PC-9 (cell line): ENCODE results near the gene PFAS. TPM values are rescaled to one million over a fixed set of nuclear protein-coding genes. Genes with fewer than 3 reads are reported as not detected.

Experiments used
- BruUV-seq: library from RNA; stranded (reverse); fragments of 400-500 nt; replicated peaks from 2 replicates; lab custom pipeline; 2021; lab: Mats Ljungman, UMichigan
- CTCF ChIA-PET: fragments of 300-600 bp; sonication (Branson Sonifier 250); formaldehyde crosslinking; loops from one replicate; lab custom pipeline; 2022; ENCODE audit warnings: antibody characterized with exemption; lab: Charles Lee
- POLR2A ChIA-PET: fragments of 300-600 bp; sonication (Branson Sonifier 250); formaldehyde crosslinking; loops from one replicate; lab custom pipeline; 2022; ENCODE audit warnings: antibody characterized with exemption; ENCODE audit not compliant: unreplicated experiment; lab: Charles Lee
- DNase-seq, 2 experiments: peaks; one replicate each; pipeline versions ENCODE4 v3.0.0 to v3.0.0-alpha.2; 2015 to 2022; ENCODE audit warnings: mixed read lengths in 1 of 2
- H2AFZ ChIP-seq: fragments of 200-600 bp; sonication (generic); 2 replicates; pipeline ENCODE4 v1.8.1; 2017; ENCODE audit warnings: antibody characterized with exemption
- H3F3A ChIP-seq: fragments of 200-600 bp; sonication (generic); 2 replicates; pipeline ENCODE4 v1.8.1; 2017; ENCODE audit warnings: antibody characterized with exemption, mild to moderate bottlenecking, low read depth; ENCODE audit not compliant: insufficient read depth
- H3K27ac ChIP-seq: fragments of 200-600 bp; sonication (generic); 2 replicates; pipeline ENCODE4 v1.6.1; 2016; ENCODE audit warnings: mixed run types
- H3K27me3 ChIP-seq: fragments of 200-600 bp; sonication (generic); 2 replicates; pipeline ENCODE4 v1.6.1; 2016; ENCODE audit warnings: low read depth, mixed run types; ENCODE audit not compliant: insufficient read depth
- H3K36me3 ChIP-seq: fragments of 200-600 bp; sonication (generic); 2 replicates; pipeline ENCODE4 v1.6.1; 2016; ENCODE audit warnings: low read depth, mixed run types
- H3K4me1 ChIP-seq: fragments of 200-600 bp; sonication (generic); replicated peaks from 2 replicates; pipeline ENCODE4 v1.6.1; 2016; ENCODE audit warnings: mixed run types; ENCODE audit not compliant: insufficient read depth
- H3K4me2 ChIP-seq: fragments of 200-600 bp; sonication (generic); 2 replicates; pipeline ENCODE4 v1.6.1; 2017; ENCODE audit warnings: mixed run types
- H3K4me3 ChIP-seq: fragments of 200-600 bp; sonication (generic); 2 replicates; pipeline ENCODE4 v1.6.1; 2016; ENCODE audit warnings: mixed run types
- H3K79me2 ChIP-seq: fragments of 200-600 bp; sonication (generic); 2 replicates; pipeline ENCODE4 v1.6.1; 2017; ENCODE audit warnings: low read depth, mixed run types
- H3K9me2 ChIP-seq: fragments of 200-600 bp; sonication (generic); 2 replicates; pipeline ENCODE4 v1.8.1; 2017; ENCODE audit warnings: mild to moderate bottlenecking; ENCODE audit not compliant: insufficient read depth
- H3K9me3 ChIP-seq: fragments of 200-600 bp; sonication (generic); 2 replicates; pipeline ENCODE4 v1.8.1; 2016; ENCODE audit warnings: low read depth; ENCODE audit not compliant: insufficient read depth
- H4K20me1 ChIP-seq: fragments of 200-600 bp; sonication (generic); 2 replicates; pipeline ENCODE4 v1.8.1; 2017; ENCODE audit not compliant: insufficient read depth
- CTCF ChIP-seq: fragments of 200-600 bp; sonication (generic); conservative IDR thresholded peaks from 2 replicates; pipeline ENCODE4 v1.6.1; 2017; ENCODE audit warnings: mixed run types, antibody characterized with exemption, mild to moderate bottlenecking, moderate library complexity
- EZH2 ChIP-seq: fragments of 200-600 bp; sonication (generic); IDR thresholded peaks from 2 replicates; pipeline ENCODE4 v1.8.0; 2017; ENCODE audit warnings: antibody characterized with exemption, low read depth
- intact Hi-C: fragments of 100-400 bp; cut with micrococcal nuclease; formaldehyde crosslinking; loops from one replicate; pipeline ENCODE4 v1.10.0; 2022; ENCODE audit not compliant: unreplicated experiment
- total RNA-seq: library from RNA; stranded (reverse); gene quantifications from 2 replicates; pipeline ENCODE4 v1.2.3, GENCODE V29; 2021

Gene PFAS
- total RNA-seq, 1 experiment from 2014 or later: 68.2 TPM

- Histone ChIP-seq H3K27me3 (no peaks in the 10 kb centered on the region), H3K36me3 (no peaks in the 10 kb centered on the region), H3K4me3 (peak overlapping the region; percentile 66; the same call in 1 of the 2 replicates), H3F3A (peaks cover 17% of the 10 kb centered on the region; the same call in 1 of the 2 replicates), H3K9me3 (no peaks in the 10 kb centered on the region), H3K9me2 (no peaks in the 10 kb centered on the region), H4K20me1 (no peaks in the 10 kb centered on the region), H3K4me2 (peak overlapping the region; percentile 75), H3K79me2 (no peaks in the 10 kb centered on the region), H3K27ac (no peak overlapping the region), H3K4me1 (no peaks in the 10 kb centered on the region; the same call in 1 of the 2 replicates), H2AFZ (peak overlapping the region; percentile 83)
- CTCF ChIA-PET: interaction anchor here (0.8 to 1.4 kb wide), 6 partner anchors 47 to 451 kb away, joined by 3 to 6 read pairs (median 4); partner anchors contain the start of genes BORCS6, CTC1 and KRABD2
- POLR2A ChIA-PET: interaction anchor here (0.5 to 1.6 kb wide), 17 partner anchors 11 to 1508 kb away, joined by 3 to 13 read pairs (median 6); partner anchors contain the start of genes CTC1 and NDEL1
- intact Hi-C loops: loop anchor here (2.0 kb wide), 2 partner anchors 46 to 72 kb away; partner anchors contain the start of genes CTC1 and PFAS
- TSS peak; percentile 82 for BruUV-seq
- no peak for DNase-seq
- no peak for TF ChIP-seq CTCF
- TF ChIP-seq EZH2: no peak
Observed at GRCh38 chr17:8294814-8295316, 45.8 kb downstream of the PFAS start.

- BruUV-seq: no TSS peak
- CTCF ChIA-PET: interaction anchor here (0.5 to 1.4 kb wide), 6 partner anchors 17 to 240 kb away, joined by 3 to 6 read pairs (median 3); partner anchors contain the start of gene BORCS6
- no peaks in the 10 kb centered on the region for H3K4me1 ChIP-seq
- peaks cover 10% of the 10 kb centered on the region; the same call in 1 of the 2 replicates for H3F3A ChIP-seq
- TF ChIP-seq CTCF (no peak), EZH2 (no peak)
- no peak overlapping the region for H2AFZ ChIP-seq
- no peak overlapping the region for H3K4me3 ChIP-seq
- H3K9me3 ChIP-seq: no peaks in the 10 kb centered on the region
- no peaks in the 10 kb centered on the region for H3K27me3 ChIP-seq
- no peaks in the 10 kb centered on the region for H3K36me3 ChIP-seq
- H3K4me2 ChIP-seq: peak overlapping the region; percentile 47; the same call in 1 of the 2 replicates
- no peaks in the 10 kb centered on the region for H3K79me2 ChIP-seq
- no peak overlapping the region for H3K27ac ChIP-seq
- POLR2A ChIA-PET: interaction anchor here (0.6 kb wide), 2 partner anchors 297 to 499 kb away, joined by 3 to 4 read pairs; partner anchors contain the start of gene MFSD6L
- no peaks in the 10 kb centered on the region for H4K20me1 ChIP-seq
- intact Hi-C loops: loop anchor here (1.0 to 5.0 kb wide), 5 partner anchors 77 to 238 kb away; partner anchors contain the start of genes ALOXE3, BORCS6 and KRABD2
- H3K9me2 ChIP-seq: no peaks in the 10 kb centered on the region
- no peak for DNase-seq
Observed at GRCh38 chr17:8300226-8300625, 51.1 kb downstream of the PFAS start.

- peak; percentile 82 for TF ChIP-seq CTCF
- no peak for TF ChIP-seq EZH2
- Histone ChIP-seq H3K27me3 (no peaks in the 10 kb centered on the region), H3K9me2 (no peaks in the 10 kb centered on the region), H2AFZ (no peak overlapping the region), H3K27ac (no peak overlapping the region), H3K9me3 (no peaks in the 10 kb centered on the region), H4K20me1 (no peaks in the 10 kb centered on the region), H3F3A (peaks cover 7% of the 10 kb centered on the region; the same call in 1 of the 2 replicates), H3K36me3 (no peaks in the 10 kb centered on the region), H3K4me2 (peak overlapping the region; percentile 47; the same call in 1 of the 2 replicates), H3K4me3 (no peak overlapping the region), H3K4me1 (no peaks in the 10 kb centered on the region), H3K79me2 (no peaks in the 10 kb centered on the region)
- ChIA-PET POLR2A (interaction anchor here (0.6 kb wide), 2 partner anchors 297 to 498 kb away, joined by 3 to 4 read pairs; partner anchors contain the start of gene MFSD6L), CTCF (interaction anchor here (0.5 to 1.4 kb wide), 7 partner anchors 17 to 240 kb away, joined by 3 to 6 read pairs (median 3); partner anchors contain the start of gene BORCS6)
- intact Hi-C loops: loop anchor here (1.0 to 5.0 kb wide), 5 partner anchors 77 to 238 kb away; partner anchors contain the start of genes ALOXE3, BORCS6 and KRABD2
- BruUV-seq: no TSS peak
- DNase-seq: peak; percentile 42 to 58
Observed at GRCh38 chr17:8300627-8301242, 51.6 kb downstream of the PFAS start.
